ENCODE results near the gene SLC10A2.

- TF ChIP-seq POLR2A (IDR thresholded peaks at IDR 0.05) (no peak), CTCF (IDR thresholded peaks at IDR 0.05) (no peak)
These were observed 43.9 kb downstream of the SLC10A2 start for GRCh38 chr13:103022336-103022735.

All from body of pancreas (tissue), 4 donors.